NCI-H345 treated with DMSO at 0.1 percent for 48 hours (cell line): ENCODE results near the gene SERPINH1.

Experiments used
- DNase-seq: peaks from one replicate; lab custom pipeline; 2025; ENCODE audit not compliant: unreplicated experiment; lab: John Stamatoyannopoulos, UW

SERPINH1 gene

DNA sequence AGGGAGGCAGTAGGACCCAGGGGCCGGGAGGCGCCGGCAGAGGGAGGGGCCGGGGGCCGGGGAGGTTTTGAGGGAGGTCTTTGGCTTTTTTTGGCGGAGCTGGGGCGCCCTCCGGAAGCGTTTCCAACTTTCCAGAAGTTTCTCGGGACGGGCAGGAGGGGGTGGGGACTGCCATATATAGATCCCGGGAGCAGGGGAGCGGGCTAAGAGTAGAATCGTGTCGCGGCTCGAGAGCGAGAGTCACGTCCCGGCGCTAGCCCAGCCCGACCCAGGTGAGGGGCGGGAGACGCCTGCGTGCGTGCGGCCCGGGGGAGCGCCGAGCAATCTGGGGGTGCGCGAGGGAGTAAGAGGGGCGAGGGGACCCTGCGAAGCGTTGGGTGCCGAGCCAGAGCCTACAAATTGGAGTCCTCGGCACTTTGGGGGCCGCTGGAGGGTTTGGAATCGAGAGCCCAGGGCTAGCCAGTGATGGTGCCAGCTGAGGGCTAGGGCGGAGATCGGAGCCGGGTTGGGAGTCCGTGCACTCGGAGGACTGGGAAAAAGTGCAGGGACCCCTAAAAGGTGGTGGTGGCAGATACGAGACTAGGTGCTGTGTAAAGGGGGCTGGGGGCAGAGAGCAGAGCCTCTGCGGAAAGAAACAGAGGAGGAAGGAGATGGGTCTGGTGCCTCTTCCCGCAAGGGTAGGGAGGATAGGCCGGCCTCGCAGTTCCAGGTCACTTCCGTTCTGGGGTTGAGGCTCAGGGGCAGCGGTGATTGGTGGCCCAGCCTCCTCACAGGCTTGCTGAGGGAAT, at the start of gene SERPINH1:
Gene SERPINH1 (plus strand): TSS at position 206 of the 788 bp plus-strand sequence. CDS start 4,097 bp downstream, outside the sequence.
- peak; percentile 69 for DNase-seq

DNA sequence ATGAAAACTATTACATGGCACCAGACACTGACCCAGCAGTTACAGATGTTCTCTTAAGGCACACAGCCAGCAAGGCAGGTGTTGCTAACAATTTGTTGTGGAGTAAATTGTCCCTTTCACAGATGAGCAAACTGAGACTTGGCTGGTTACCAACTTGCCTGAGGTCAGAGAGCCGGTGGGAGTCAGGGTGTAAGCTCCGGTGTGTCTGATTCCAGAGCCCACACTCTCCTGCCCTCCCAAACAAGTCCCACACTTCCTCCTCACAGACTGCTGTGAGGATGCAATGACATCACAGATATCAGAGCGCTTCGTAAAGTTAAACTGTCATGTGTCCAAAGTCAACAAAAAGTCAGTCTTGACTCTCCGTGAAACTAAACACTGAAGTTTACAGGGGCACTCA, 48.8 kb upstream of the SERPINH1 start:
- DNase-seq = no peak

DNA sequence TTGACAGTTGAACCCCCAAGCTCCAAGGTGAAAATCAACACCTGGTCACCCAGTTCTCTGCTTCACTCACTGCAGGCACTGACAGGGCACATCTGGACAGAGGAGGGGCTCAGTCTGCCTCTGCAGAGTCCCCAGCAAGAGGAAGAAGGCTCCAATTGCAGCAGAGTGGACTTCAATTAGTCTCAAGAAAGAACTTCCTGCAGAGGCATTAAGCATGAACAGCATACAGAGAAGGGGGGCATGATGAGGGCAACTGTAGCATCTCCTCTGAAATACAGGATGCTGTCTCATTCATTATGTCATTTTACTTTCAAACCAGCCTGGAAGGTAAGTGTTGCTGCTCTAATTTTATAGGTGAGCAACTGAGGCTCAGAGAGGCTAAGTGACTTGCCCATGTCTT, 47.5 kb upstream of the SERPINH1 start:
- DNase-seq = no peak

DNA sequence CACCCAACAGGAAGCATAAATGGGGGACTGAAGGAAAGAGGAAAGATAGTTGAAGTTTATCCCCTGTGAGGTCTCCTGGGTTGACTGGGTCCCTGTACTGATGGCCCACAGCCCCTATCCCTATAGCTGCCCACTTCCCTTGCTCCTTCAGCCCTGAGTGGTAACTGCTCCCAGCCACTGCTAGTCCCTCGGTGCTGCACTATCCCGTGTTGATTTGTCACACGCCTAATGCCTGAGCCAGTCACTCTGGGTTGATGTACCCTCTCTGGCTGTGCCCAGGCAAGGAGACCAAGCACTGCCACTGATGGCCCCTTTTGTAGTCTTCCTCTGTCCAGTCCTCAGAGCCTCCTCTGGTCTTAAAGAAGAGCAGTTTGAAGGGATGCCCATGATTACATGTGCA, 45.9 kb upstream of the SERPINH1 start:
- DNase-seq = no peak

DNA sequence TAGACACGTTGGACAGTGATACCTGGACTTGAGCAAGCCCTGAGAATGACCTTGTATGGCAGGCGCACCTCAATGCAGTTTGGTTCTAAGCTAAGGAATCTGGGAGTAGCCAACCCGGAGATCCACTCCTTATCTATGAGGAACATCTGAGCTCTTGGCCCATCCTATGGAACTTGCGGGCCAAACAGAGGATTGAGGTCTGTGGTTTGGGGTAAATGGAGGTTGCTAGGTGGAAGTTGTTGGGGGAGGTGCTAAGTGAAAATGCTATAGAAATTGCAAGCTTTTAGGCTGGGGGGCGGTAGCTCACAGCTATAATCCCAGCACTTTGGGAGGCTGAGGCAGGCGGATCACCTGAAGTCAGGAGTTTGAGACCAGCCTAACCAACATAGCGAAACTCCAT, 45.2 kb upstream of the SERPINH1 start:
- DNase-seq = no peak

DNA sequence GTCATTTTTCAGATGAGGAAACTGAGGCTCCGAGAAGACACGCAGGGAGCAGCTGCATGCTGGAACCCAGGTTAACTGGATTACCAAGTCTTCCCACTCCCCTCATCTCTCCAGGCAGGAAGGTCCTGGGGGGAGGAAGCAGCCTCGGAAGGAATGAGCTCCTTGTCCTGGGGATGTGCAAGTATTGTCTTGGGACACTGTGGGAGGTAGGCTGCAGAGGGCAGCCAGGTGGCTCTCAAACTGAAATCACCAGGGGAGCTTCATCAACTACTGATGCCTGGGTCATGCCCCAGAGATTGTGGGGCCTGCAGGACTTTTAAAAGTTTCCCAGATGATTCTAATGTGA, 43.9 kb upstream of the SERPINH1 start:
- DNase-seq = no peak

DNA sequence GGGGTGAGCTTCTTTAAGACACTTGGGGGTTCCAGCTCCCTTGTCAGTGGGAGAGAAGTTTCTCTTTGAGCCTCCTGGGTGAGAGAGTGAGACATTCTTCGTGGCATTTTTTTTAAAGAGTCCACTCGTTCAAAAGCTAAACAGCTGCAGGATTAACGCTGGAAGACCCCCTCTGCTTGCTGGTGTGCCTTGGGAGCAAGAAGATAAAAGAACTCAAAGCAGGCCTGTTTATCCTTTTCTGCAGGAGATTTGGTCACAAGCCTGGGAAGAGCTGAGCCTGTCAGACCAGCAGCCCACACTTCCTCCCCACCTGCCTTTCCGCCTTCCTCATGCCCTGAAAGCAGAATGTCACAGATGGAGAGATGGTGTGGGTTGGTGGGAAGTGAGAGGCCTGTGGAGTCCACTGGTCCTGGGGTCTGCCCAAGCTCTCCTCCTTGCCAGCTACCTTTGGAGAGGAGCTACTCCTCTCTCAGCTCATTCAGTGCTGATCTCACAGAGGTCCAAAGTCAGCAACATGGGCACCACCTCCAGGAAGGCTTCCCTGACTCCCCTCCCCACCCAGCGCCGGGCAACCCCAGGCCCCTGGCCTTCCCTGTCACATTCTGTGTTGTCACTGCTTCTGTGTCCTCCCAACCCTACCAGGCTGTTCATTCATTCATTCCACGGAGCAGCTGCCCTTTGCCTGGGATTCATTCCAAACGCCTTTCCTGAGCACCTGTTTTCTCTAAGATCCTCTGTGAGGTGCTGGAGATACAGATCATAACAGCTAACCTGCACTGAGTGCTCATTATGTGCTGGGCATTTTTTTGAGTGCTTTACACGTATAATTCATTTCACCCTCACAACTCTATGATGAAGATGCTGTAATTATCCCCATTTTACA, 43.0 kb upstream of the SERPINH1 start:
- DNase-seq = no peak

DNA sequence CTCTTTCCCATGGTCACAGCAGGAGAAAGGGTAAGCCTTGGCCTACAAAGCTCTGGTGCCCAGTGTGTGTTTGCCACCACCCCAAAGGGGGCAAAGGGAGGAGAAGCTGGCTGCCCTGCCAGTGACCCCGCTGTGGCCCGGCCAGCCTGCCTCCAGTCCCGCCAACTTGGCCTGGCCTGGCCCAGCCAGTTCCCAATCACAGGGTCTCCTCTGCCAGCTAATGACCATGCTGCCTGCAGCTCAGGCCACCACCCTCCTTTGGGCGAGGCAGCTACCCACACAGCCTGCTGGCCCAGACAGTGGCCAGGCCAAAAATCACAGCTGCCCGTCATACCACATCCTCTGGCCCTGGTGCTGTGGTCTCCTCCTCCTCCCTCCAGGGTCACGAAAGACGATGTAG, 41.4 kb upstream of the SERPINH1 start:
- DNase-seq = no peak

DNA sequence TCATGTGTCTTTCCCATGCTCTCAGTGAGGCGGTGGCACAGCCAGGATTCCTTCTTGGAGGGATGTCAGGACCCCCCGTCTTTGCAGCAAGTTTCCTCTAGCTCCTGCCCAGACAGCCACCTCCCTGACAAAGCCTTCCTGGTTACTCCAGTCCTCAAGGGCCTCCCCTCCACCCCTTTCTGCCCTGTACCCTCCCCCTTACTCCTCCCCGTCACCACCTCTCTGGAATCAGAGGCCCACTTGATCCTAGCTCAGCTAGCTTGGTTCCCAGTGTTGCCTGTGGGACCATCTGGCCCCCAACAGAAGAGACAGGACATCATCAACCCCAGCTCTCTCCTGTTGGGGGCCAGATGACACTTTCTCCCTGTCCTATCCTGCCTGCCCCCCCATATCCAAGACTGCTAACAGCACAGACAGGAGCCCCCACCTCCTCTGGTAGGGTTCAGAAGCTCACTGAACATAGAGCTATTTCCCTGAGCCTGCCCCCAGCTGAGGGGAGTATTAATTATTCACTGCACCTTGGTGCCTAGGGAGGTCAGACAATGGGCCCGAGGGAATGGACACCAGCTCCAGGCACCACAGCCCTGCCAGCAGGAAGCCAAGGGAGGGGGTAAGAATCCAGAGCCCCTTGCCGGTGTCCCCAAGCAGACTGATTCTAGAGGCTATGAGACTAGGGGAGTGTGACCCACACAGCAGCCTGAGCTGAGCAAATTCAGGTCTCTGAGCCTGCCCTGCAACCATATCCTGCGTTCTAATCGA, 39.6 kb upstream of the SERPINH1 start:
- no peak for DNase-seq

DNA sequence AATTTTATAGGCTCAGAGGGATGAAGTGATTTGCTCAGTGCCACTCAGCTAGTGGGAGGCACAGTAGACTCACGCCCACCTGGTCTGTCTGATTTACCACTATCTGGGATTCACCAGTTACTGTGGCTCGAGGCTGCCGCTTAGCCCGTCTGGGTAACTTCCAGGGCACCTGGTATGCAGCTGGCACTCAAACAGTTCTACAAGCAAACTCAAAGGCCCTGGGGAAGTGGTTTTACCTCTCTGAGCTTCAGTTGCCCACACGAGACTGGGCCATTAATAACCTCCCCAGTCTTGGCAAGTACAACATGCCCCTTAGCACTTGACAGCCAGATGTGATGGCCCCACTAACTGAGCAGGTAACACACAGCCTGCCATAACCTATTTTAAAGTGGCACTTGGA, 38.9 kb upstream of the SERPINH1 start:
- DNase-seq = no peak

DNA sequence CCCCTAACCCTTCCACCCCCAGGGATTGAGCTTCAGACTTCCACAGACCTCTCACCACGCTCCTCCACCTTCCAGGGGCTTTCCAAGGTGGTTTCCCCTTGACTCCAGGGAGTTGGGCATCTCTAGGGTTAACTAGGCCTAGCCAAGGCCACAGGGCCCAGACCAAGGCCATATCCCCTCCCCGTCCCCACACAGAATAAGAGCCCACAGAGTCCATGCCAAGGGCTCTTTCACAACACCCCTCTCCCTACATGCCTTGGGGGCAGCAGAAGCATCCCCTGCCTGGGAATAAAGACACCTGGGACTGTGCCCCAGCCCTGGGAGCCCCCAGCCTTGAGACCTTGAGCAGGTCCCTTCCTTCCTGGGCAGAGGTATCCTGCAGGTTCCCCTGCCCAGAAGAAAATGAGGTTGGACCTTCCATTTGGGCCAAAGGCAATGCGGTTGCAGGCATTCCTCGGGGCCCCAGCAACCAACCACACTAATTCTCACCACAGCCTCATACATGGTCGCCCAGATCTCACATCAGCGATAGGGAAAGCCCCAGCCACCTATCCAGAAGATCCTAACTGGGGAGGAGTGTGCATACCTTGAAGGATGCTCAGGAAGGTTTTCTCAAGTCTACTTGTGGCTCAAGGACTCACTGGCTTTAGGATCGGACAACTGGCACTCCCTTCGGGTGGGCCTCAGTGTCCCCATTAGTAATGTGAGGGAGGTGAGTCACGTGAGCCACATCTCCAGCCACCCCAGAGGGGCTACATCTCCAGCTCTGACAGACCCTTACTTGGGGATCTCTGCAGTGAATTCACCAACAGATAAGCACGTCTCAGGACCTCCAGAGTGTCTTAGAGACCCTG, 38.0 kb upstream of the SERPINH1 start:
- DNase-seq = no peak

DNA sequence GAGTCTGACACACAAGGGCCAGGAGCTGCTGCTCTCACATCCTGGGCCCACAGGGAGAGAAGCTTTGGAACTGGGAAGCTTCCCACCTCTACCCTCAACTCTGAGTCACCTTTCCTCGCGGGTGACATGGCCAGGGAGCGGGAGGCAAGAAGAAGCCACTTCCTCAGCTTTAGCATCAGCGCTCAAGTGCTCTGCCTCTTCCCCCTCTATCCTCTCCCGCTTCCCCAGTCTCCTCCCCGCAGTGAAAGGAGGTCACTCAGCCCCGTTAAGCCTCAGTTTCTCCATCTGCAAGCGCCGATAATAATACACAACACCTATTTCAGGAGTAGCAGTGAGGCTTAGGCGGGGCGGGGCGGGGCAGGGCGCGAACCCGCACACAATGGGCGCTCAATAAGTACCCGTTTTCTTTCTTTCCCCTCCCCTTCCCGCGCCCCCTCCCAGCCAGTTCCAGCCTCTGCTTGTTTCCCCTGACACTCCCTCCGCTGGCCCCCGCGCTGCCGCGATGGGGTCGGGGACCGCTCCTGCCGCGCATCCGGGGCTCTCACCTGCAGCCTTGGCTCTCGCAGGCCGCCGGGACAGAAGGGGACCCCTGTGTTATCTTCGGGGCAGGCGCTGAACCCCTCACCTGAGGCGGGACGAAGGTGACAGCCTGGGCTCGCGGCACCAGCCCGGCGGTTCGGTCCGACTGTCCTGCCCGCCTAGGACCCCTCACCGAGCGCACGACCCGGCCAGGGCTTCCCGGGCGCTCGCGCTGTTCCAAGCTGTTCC, 37.2 kb upstream of the SERPINH1 start:
- no peak for DNase-seq

DNA sequence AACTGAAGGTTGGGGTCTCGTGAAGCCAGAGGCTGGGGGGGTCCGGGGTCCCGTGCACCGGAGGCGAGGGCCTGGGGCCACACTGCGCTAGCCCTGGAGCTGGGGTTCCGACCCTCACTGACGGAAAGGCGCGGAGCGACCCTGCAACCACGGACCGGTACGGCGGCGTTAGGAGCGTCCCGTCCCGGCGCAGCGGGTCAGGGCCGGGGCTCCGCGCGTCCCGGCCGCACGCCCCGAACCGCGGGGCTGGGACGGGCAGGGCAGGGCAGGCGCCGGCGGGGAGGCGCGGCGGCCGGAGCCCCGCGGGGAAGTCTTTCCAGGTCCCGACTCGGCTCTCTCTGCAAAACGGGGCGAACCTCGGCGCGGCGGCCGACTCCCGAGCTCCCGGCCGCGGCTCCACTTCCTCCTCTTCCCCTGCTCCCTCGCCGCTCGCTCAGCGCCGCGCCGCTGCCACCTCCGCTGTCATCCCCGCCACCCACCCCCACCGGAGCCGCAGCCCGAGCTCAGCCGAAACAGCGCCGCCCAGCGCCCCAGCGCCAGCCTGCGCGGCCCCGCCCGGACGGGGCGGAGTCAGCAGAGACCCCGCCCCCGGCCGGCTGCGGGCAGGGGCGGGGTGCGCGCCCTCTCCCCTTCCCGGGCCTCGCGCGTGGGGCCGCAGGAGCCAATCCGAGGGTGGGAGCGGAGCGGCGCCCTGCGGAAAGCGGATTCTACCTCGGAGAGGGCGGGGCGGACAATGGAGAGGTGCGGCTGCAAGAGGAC, 36.4 kb upstream of the SERPINH1 start, which contains the start of gene GDPD5:
Gene GDPD5 (minus strand): TSS at position 509 of the 759 bp plus-strand sequence. CDS start 48,206 bp downstream, outside the sequence.
- DNase-seq = peak; percentile 22

DNA sequence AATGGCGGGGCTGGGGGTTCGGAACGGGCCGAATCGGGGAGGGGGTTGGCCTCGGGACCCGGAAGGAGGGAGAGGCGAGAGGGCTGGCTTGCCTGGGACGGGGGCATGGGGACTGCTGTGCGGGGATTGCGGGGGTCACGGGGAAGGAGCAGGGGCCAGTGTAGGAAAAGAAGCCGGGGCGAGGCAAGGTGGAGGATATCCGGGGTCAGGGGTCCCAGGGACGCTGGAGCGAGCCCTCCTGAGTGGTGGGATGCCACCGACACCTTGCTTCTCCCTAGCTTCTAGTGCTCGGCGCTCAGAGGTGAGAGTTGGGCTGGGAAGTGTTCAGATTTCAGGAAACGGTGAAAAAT, 35.9 kb upstream of the SERPINH1 start:
- no peak for DNase-seq

DNA sequence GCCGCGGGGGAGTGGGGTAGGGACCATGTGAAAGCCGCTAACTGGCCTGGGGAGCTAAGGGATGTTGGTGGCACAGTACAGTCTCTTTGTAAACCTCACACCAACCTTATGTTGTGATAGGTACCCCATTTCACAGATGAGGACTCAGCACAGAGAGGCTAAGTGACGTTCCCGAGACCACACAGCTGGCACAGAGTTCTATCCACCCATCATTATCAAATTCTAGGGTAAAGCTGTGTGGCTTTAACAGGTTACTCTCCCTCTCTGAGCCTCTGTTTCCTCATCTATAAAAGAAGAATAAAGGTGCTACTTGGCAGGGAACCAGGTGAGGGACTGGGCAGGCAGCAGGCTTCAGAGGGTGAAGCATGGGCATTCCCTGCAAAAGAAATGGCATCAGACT, 34.9 kb upstream of the SERPINH1 start:
- DNase-seq = no peak

DNA sequence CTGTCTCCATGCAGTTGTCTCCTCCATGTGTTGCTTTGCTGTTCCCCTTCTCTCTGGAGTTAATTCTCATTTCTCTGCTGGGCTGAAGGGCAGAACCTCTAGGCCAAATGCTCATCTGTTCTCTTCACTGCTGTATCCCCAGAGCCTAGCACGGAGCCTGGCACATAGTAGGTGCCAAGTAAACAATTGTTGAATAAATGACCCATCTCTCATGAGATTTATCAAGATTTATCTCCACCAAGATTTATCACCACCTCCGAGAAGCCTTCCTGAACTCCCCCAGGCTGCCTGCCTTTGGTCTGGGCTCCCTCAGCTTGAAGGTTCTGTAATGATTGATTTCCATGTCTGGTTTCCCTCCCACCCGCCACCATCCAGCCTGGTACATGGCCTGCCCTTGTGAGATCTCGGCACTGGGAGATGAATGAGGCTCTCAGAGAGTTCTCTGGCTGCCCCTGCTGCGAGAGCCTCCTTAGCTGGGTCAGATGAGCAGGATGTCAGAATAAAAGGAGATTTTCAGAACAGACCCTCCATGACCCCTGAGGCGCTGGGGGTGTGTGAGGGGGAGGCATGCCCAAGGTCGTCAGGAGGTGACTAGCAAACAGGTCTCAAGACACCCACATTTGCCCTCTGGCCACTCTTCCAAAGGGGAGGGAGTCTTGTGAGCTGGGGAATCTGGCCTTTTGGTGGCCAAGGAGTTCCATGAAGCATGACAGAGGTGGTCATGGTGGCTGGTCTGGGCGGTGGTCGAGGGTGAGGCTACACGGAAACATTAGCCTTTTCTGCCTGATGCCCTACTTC, 33.9 kb upstream of the SERPINH1 start:
- DNase-seq = no peak

DNA sequence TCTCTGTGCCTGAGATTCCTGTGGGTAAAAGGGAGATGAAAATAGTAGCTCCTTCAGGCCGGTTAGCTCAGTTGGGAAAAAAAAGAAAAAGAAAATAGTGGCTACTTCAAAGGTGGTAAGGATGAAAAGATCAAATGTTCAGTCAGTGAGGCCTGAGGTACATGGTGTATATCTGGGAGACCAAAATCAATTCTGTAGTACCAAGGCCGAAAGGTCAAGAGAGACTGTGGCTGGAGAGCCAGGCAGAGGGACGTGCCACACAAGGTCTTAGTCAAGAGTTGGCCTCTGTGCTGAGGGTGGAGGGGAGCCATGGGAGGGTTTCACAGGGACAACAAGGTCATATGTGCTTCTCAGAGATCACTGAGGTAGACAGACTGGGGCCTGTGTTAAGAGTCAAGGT, 31.5 kb upstream of the SERPINH1 start:
- no peak for DNase-seq

DNA sequence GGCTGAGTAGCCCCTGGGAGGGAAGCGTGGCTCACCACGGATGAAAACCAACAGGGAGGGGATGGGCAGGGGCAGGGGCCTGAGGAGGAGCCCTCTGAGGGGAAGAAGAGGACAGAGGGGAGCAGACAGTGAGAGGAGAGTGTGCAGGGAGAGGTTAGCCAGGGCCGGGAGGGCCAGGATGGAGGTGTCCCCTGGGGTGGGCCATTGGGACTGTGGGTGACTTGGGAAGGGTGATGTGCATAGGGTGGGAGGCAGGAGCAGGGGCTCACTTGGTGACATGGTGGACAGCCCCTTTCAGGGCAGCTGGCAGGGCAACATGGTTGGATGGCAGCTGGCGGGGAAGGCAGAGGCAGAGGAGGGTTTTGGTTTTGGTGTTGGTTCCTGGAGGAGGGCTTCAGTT, 30.7 kb upstream of the SERPINH1 start:
- no peak for DNase-seq
